Stomach (tissue), 4 donors: Measurements from ENCODE around the gene NLGN4X.

Experiments used
- CTCF ChIP-seq, 7 experiments: fragments of 450-650 bp in 4 of 7; fragments of 200-600 bp in 3 of 7; sonication (generic) in 3 of 7; IDR thresholded peaks; one replicate each; pipeline ENCODE4 v1.5.1; 2016 to 2019; ENCODE audit warnings: antibody characterized with exemption in 7 of 7, control low read depth in 2 of 7, mild to moderate bottlenecking in 1 of 7
- POLR2A ChIP-seq, 4 donors: fragments of 450-650 bp; IDR thresholded peaks; one replicate each; pipeline ENCODE4 v1.6.1; 2016; ENCODE audit warnings: antibody characterized with exemption in 4 of 4, control low read depth in 2 of 4, mild to moderate bottlenecking in 1 of 4, moderate library complexity in 1 of 4
- POLR2AphosphoS5 ChIP-seq, 3 donors: sonication (generic); formaldehyde crosslinking; IDR thresholded peaks; one replicate each; pipeline ENCODE4 v1.6.1; 2016; ENCODE audit warnings: antibody characterized with exemption in 3 of 3

- TF ChIP-seq CTCF (IDR thresholded peaks at IDR 0.05) (no peak), POLR2AphosphoS5 (IDR thresholded peaks at IDR 0.05) (no peak), POLR2A (IDR thresholded peaks at IDR 0.05) (no peak)
Measured at GRCh38 chrX:6041630-6042029, 187.0 kb downstream of the NLGN4X start.
